Activated naive CD8-positive, alpha-beta T cell (primary cell): ENCODE data around the gene CRYBG3.
A peak's percentile ranks its signal among the peaks of the same experiment; 100 is the strongest.

ENCODE experiments used
- H3K27ac Mint-ChIP-seq: one replicate; pipeline ENCODE4 v1.8.0; 2021; ENCODE audit warnings: mixed read lengths
- H3K27me3 Mint-ChIP-seq: one replicate; pipeline ENCODE4 v1.8.0; 2021; ENCODE audit warnings: mixed read lengths
- H3K36me3 Mint-ChIP-seq: one replicate; pipeline ENCODE4 v1.8.0; 2021; ENCODE audit warnings: mixed read lengths
- H3K4me1 Mint-ChIP-seq: one replicate; pipeline ENCODE4 v1.8.0; 2021; ENCODE audit warnings: low read depth, mixed read lengths
- H3K4me3 Mint-ChIP-seq: one replicate; pipeline ENCODE4 v1.8.0; 2021; ENCODE audit warnings: mild to moderate bottlenecking, mixed read lengths
- H3K9me3 Mint-ChIP-seq: one replicate; pipeline ENCODE4 v1.8.0; 2021; ENCODE audit warnings: low read depth, mixed read lengths

The CRYBG3 gene

GRCh38 chr3:97957617-97958311, 136.0 kb downstream of the CRYBG3 start:
- Mint-ChIP-seq H3K4me3 (no peak overlapping the region), H3K27me3 (no peaks in the 10 kb centered on the region), H3K4me1 (peaks cover 14% of the 10 kb centered on the region), H3K27ac (no peak overlapping the region), H3K36me3 (peaks cover 10% of the 10 kb centered on the region), H3K9me3 (no peaks in the 10 kb centered on the region)

GRCh38 chr3:97958396-97958795, 136.6 kb downstream of the CRYBG3 start:
- Mint-ChIP-seq H3K4me3 (no peak overlapping the region), H3K36me3 (peaks cover 10% of the 10 kb centered on the region), H3K4me1 (peaks cover 17% of the 10 kb centered on the region), H3K27me3 (no peaks in the 10 kb centered on the region), H3K27ac (no peak overlapping the region), H3K9me3 (no peaks in the 10 kb centered on the region)

- Mint-ChIP-seq H3K27me3 (no peaks in the 10 kb centered on the region), H3K36me3 (peaks cover 12% of the 10 kb centered on the region), H3K27ac (no peak overlapping the region), H3K4me1 (peaks cover 21% of the 10 kb centered on the region), H3K9me3 (no peaks in the 10 kb centered on the region), H3K4me3 (no peak overlapping the region)
Observed at GRCh38 chr3:97958796-97959195, 137.0 kb downstream of the CRYBG3 start.

DNA sequence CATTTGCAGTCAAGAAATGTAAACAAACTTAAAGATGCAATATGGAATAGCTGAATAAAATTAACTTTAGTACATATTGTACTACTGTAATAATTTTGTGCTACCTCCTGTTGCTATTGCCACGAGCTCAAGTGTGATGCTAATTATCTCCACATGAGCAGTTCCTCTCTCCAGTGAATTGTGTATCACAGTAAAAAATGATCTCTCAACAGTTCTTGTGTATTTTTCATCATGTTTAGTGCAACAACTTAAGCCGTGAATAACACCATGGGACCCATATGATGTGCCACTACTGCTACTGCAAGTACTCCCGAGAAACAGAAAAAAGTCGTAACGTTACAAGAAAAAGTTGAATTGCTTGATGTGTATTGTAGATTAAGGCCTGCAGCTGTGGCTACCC, 138.1 kb downstream of the CRYBG3 start:
- Mint-ChIP-seq H3K36me3 (peaks cover 13% of the 10 kb centered on the region), H3K9me3 (no peaks in the 10 kb centered on the region)

DNA sequence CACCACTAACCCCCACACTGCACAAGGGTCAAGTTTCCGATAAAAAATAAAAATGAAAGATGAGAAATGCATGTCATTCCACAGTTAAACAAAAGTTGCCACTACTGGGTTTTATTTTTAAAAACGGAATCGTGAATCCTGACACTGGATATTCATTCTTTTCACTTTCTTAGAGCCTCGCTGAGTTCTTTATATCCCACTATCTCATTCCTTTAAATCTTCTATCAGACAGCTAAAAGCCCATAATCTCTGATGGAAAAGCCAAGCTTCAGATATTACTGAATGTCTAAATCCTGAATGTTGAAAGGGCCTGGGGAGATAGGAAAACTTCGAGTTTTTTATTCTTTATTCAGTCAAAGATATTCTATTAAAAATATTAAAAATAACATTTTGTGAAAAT, 138.7 kb downstream of the CRYBG3 start:
- no peak overlapping the region for H3K27ac Mint-ChIP-seq
- no peak overlapping the region for H3K4me3 Mint-ChIP-seq
- H3K4me1 Mint-ChIP-seq: peaks cover 32% of the 10 kb centered on the region
- H3K9me3 Mint-ChIP-seq: no peaks in the 10 kb centered on the region
- H3K27me3 Mint-ChIP-seq: no peaks in the 10 kb centered on the region
- H3K36me3 Mint-ChIP-seq: peaks cover 13% of the 10 kb centered on the region

More for the DNA sequence above, 138.1 kb downstream of the CRYBG3 start:
- Mint-ChIP-seq H3K27me3 (no peaks in the 10 kb centered on the region), H3K4me1 (peaks cover 28% of the 10 kb centered on the region), H3K27ac (no peak overlapping the region), H3K4me3 (no peak overlapping the region)

DNA sequence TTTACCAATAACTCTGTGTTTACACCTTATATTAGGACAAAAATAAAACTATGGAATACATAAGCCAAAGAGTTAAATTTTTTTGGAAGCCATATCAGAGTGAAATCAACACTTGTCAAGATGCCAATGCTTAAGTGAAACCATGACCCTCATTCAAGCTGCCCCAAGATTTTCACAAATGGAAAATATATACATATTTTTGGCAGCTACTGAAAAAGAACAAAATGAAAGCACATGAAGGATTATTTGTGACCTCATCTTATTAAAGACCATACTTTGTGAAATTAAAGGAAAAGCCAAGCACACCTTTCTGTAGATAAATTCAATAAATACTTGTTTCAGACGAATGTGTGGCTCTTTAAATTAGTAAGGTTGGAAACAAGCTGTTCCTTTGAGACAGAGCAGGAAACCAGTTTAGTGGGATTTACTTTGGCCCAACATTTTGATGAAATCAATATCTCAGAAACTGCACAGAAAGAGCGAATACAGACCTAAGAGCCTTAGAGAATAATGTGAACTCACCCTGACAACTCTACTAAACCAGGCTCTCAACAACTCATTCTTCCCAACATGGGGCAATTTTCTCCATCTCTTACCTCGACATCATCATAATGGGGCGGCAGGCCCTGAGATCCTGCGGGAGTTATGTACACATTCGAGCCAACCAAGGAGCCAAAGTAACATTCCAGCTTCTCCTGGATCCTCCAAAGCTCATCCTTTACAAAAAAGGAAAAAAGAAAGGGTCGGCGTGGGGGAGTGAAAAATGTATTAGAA, 139.4 kb downstream of the CRYBG3 start:
- Mint-ChIP-seq H3K4me3 (no peak overlapping the region), H3K9me3 (no peaks in the 10 kb centered on the region), H3K4me1 (peaks cover 38% of the 10 kb centered on the region), H3K36me3 (peaks cover 17% of the 10 kb centered on the region), H3K27ac (no peak overlapping the region), H3K27me3 (no peaks in the 10 kb centered on the region)

GRCh38 chr3:97967966-97968365, 146.2 kb downstream of the CRYBG3 start:
- Mint-ChIP-seq H3K9me3 (no peaks in the 10 kb centered on the region), H3K27ac (no peak overlapping the region), H3K4me1 (peaks cover 81% of the 10 kb centered on the region), H3K4me3 (peak overlapping the region; percentile 10), H3K36me3 (peaks cover 16% of the 10 kb centered on the region), H3K27me3 (no peaks in the 10 kb centered on the region)

DNA sequence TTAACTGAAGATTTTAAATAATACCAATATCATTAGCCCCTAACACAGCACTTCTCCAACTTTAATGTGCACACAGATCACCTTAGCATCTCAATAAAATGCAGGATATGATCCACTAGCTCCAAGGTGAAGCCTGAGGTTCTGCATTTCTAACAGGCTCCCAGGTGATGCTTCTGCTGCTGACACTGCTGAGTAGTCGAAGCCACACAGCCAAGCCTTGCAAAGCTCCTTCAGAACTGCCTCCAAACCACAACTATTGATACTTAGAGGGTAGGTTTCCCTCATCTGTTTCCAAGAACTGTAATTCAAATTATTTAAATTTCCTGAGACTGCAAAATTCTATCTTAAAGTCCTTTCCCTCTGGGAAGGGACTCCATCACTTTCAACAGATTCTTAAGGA, 146.6 kb downstream of the CRYBG3 start:
- Mint-ChIP-seq H3K27me3 (no peaks in the 10 kb centered on the region), H3K9me3 (no peaks in the 10 kb centered on the region), H3K36me3 (peaks cover 16% of the 10 kb centered on the region), H3K4me1 (peaks cover 84% of the 10 kb centered on the region), H3K4me3 (no peak overlapping the region), H3K27ac (no peak overlapping the region)

DNA sequence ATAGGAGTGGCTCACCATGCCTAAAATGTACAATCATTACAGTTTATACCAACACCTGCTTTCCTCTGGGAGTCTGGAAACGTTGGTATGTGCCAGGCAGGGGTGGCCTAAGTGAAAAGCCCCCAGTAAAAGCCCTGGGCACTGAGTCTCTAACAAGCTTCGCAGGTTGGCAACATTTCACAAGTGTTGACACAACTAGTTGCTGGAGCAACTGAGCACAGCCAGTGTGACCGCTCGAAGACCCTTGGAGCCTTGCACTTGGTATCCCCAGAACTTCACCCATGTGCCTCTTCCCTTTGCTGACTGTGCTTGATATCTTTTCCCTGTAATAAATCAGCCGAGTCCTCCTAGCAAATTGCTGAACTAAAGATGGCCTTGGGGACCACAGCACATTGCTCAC, 147.7 kb downstream of the CRYBG3 start:
- Mint-ChIP-seq H3K27me3 (no peaks in the 10 kb centered on the region), H3K27ac (no peak overlapping the region), H3K4me3 (peak overlapping the region; percentile 88), H3K36me3 (peaks cover 12% of the 10 kb centered on the region), H3K9me3 (no peaks in the 10 kb centered on the region), H3K4me1 (peaks cover 75% of the 10 kb centered on the region)

GRCh38 chr3:97970156-97970555, 148.3 kb downstream of the CRYBG3 start:
- no peaks in the 10 kb centered on the region for H3K9me3 Mint-ChIP-seq
- peak overlapping the region; percentile 88 for H3K4me3 Mint-ChIP-seq
- peaks cover 10% of the 10 kb centered on the region for H3K36me3 Mint-ChIP-seq
- H3K4me1 Mint-ChIP-seq: peaks cover 76% of the 10 kb centered on the region
- H3K27ac Mint-ChIP-seq: peak overlapping the region; percentile 90
- H3K27me3 Mint-ChIP-seq: no peaks in the 10 kb centered on the region

GRCh38 chr3:97970956-97971620, 149.3 kb downstream of the CRYBG3 start:
- peak overlapping the region; percentile 90 for H3K27ac Mint-ChIP-seq
- no peaks in the 10 kb centered on the region for H3K9me3 Mint-ChIP-seq
- peaks cover 69% of the 10 kb centered on the region for H3K4me1 Mint-ChIP-seq
- H3K36me3 Mint-ChIP-seq: peaks cover 7% of the 10 kb centered on the region
- peak overlapping the region; percentile 88 for H3K4me3 Mint-ChIP-seq
- no peaks in the 10 kb centered on the region for H3K27me3 Mint-ChIP-seq

- Mint-ChIP-seq H3K27me3 (no peaks in the 10 kb centered on the region), H3K4me3 (peak within 1 kb of the TSS; percentile 88), H3K4me1 (peaks cover 61% of the 10 kb centered on the region), H3K36me3 (peaks cover 3% of the 10 kb centered on the region), H3K9me3 (no peaks in the 10 kb centered on the region), H3K27ac (peak within 1 kb of the TSS; percentile 90)
Observed at GRCh38 chr3:97971679-97972567, 150.1 kb downstream of the CRYBG3 start, which contains the start of gene RIOX2. Gene RIOX2, minus strand, starts transcription at chr3:97972431. Its CDS starts 4,838 bp downstream, at chr3:97967593.

GRCh38 chr3:97972976-97973375, 151.2 kb downstream of the CRYBG3 start:
- no peaks in the 10 kb centered on the region for H3K9me3 Mint-ChIP-seq
- H3K4me1 Mint-ChIP-seq: peaks cover 51% of the 10 kb centered on the region
- peak overlapping the region; percentile 75 for H3K27ac Mint-ChIP-seq
- no peaks in the 10 kb centered on the region for H3K27me3 Mint-ChIP-seq
- peak overlapping the region; percentile 78 for H3K4me3 Mint-ChIP-seq
- no peaks in the 10 kb centered on the region for H3K36me3 Mint-ChIP-seq

- no peak overlapping the region for H3K27ac Mint-ChIP-seq
- H3K36me3 Mint-ChIP-seq: peaks cover under 1% of the 10 kb centered on the region
- peaks cover 32% of the 10 kb centered on the region for H3K4me1 Mint-ChIP-seq
- H3K9me3 Mint-ChIP-seq: no peaks in the 10 kb centered on the region
- no peaks in the 10 kb centered on the region for H3K27me3 Mint-ChIP-seq
- no peak overlapping the region for H3K4me3 Mint-ChIP-seq
Observed at GRCh38 chr3:97974996-97975395, 153.2 kb downstream of the CRYBG3 start.
